ENCODE results near the gene PDLIM5. TPM values are rescaled to one million over a fixed set of nuclear protein-coding genes. Genes with fewer than 3 reads are reported as not detected.

PDLIM5 gene
- total and polyA plus RNA-seq, 11 donors, result 262 to 1,378 (median 1,035) TPM

- peak overlapping the region in 11 of 12 donors; percentile 0 to 99 (median 87) for H3K4me3 ChIP-seq
- H3K4me1 ChIP-seq, result peaks cover 0 to 94% (median 42%) of the 10 kb centered on the region in 12 donors
- no peak for ATAC-seq
- no peaks in the 10 kb centered on the region for H3K9me3 ChIP-seq
- 44 to 61% (median 52%) methylated on average over 3 of the region's 3 CpGs for WGBS, 4 donors
- H3K27ac ChIP-seq, result peak overlapping the region; percentile 41 to 100 (median 98)
- intact Hi-C loops (cut with DNase I), result loop anchor here in 7 of 10 donors (5.0 to 10.0 kb wide), 7 partner anchors 46 to 136 kb away; no protein-coding TSS in a partner anchor
- no peaks in the 10 kb centered on the region for H3K27me3 ChIP-seq
- peaks cover 0 to 32% (median 20%) of the 10 kb centered on the region in 9 donors for H3K36me3 ChIP-seq
- no peak for DNase-seq
- TF ChIP-seq POLR2A (IDR thresholded peaks at IDR 0.05), result no peak
- TF ChIP-seq, protein P1, sequence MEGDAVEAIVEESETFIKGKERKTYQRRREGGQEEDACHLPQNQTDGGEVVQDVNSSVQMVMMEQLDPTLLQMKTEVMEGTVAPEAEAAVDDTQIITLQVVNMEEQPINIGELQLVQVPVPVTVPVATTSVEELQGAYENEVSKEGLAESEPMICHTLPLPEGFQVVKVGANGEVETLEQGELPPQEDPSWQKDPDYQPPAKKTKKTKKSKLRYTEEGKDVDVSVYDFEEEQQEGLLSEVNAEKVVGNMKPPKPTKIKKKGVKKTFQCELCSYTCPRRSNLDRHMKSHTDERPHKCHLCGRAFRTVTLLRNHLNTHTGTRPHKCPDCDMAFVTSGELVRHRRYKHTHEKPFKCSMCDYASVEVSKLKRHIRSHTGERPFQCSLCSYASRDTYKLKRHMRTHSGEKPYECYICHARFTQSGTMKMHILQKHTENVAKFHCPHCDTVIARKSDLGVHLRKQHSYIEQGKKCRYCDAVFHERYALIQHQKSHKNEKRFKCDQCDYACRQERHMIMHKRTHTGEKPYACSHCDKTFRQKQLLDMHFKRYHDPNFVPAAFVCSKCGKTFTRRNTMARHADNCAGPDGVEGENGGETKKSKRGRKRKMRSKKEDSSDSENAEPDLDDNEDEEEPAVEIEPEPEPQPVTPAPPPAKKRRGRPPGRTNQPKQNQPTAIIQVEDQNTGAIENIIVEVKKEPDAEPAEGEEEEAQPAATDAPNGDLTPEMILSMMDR (IDR thresholded peaks at IDR 0.05), result no peak
These were observed 6.9 kb downstream of the PDLIM5 start for GRCh38 chr4:94458682-94459081.

DNA sequence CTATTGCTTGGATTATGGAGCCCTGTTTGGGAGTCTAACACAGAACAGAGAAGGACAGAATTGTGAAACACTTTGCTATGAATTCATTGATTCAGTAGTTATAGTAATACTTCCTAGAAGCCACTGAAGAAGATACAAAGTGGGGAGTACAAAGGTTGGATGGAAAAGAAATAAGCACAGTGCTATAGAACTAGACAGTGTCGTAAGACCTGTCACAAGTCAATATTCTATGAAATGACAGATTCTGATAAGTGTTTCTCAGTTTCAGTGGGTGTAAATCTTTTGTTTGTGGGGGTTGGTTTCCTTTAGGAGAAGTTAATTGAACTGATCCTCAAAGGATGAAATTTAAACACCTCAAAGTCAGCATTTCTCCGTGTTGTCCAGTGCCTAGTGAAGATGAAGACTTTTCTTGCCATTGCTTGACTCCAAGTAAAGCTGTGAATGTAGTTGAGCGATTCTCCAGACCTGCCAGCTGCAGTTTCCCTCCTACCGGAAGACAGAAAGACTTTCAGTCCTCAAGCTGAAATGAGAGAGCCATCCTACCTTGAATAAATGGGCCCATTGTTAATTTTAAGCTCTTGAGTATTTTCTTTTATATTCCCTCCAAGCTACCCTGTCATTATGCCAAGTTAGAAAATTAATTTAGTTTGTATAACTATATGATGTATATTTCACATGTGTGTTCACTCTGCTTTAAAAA is 7.9 kb downstream of the PDLIM5 start:
- Histone ChIP-seq H3K4me3 (peak overlapping the region; percentile 3 to 99 (median 60)), H3K27ac (peak overlapping the region; percentile 15 to 100 (median 98)), H3K9me3 (no peaks in the 10 kb centered on the region), H3K36me3 (peaks cover 0 to 32% (median 20%) of the 10 kb centered on the region in 9 donors), H3K4me1 (peaks cover 0 to 95% (median 44%) of the 10 kb centered on the region in 12 donors), H3K27me3 (no peaks in the 10 kb centered on the region)
- TF ChIP-seq, protein P1 (IDR thresholded peaks at IDR 0.05), result no peak
- TF ChIP-seq POLR2A (IDR thresholded peaks at IDR 0.05), result no peak
- intact Hi-C loops (cut with DNase I), result loop anchor here in 7 of 10 donors (5.0 to 10.0 kb wide), 8 partner anchors 45 to 135 kb away; no protein-coding TSS in a partner anchor
- 23 to 37% (median 31%) methylated on average over 4 of the region's 4 CpGs for WGBS, 4 donors
- no peak for ATAC-seq
- DNase-seq, result no peak

- Histone ChIP-seq H3K27ac (peak overlapping the region in 11 of 12 donors; percentile 39 to 100 (median 98)), H3K9me3 (no peaks in the 10 kb centered on the region), H3K4me1 (peaks cover 0 to 97% (median 46%) of the 10 kb centered on the region in 12 donors), H3K36me3 (peaks cover 0 to 18% (median 7%) of the 10 kb centered on the region in 9 donors), H3K27me3 (no peaks in the 10 kb centered on the region), H3K4me3 (peak overlapping the region in 6 of 12 donors; percentile 2 to 97 (median 22))
- no peak for DNase-seq
- intact Hi-C loops (cut with DNase I), result loop anchor here in 1 of 10 donors (5.0 to 10.0 kb wide), 2 partner anchors 54 to 123 kb away; no protein-coding TSS in a partner anchor
- WGBS, 4 donors, result 52 to 63% (median 57%) methylated on average over 2 of the region's 2 CpGs
- ATAC-seq, result no peak
- no peak for TF ChIP-seq POLR2A (IDR thresholded peaks at IDR 0.05)
- TF ChIP-seq, protein P1 (IDR thresholded peaks at IDR 0.05), result no peak
These were observed 9.8 kb downstream of the PDLIM5 start for GRCh38 chr4:94461506-94461905.

DNA sequence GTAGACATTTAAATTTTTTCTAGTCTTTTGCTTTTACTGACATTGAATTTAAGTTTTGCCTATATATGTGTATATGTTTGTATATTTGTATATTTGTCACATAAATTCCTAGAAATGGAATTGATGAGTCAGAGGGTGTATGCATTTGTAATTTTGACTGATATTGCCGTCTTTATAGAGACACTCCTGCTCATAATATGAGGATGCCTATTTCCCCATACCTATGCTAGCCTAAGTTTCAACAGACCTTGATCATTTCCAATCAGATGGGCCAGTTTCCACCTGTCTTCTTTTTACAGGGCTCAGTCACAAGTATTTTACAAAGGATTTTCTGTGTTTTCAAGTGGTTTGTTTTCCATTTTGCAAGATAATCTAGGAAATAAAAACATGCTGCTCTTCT is 10.8 kb downstream of the PDLIM5 start:
- WGBS, 4 donors, result 40 to 62% (median 58%) methylated on average over 1 of the region's 1 CpG
- no peak overlapping the region for H3K4me3 ChIP-seq
- peak overlapping the region in 8 of 12 donors; percentile 20 to 100 (median 98) for H3K27ac ChIP-seq
- H3K27me3 ChIP-seq, result no peaks in the 10 kb centered on the region
- intact Hi-C loops (cut with DNase I), result loop anchor here in 1 of 10 donors (5.0 to 10.0 kb wide), 2 partner anchors 55 to 122 kb away; no protein-coding TSS in a partner anchor
- DNase-seq, result no peak
- peaks cover 0 to 99% (median 46%) of the 10 kb centered on the region in 12 donors for H3K4me1 ChIP-seq
- peaks cover 0 to 7% (median 0%) of the 10 kb centered on the region in 9 donors for H3K36me3 ChIP-seq
- TF ChIP-seq, protein P1 (IDR thresholded peaks at IDR 0.05), result no peak
- no peak for TF ChIP-seq POLR2A (IDR thresholded peaks at IDR 0.05)
- no peaks in the 10 kb centered on the region for H3K9me3 ChIP-seq
- ATAC-seq, result no peak
